Measurements from ENCODE around the gene JAZF1.

The JAZF1 gene

GRCh38 chr7:28045592-28045991 is 135.0 kb downstream of the JAZF1 start:
- no peak overlapping the region for H3K4me3 ChIP-seq (ENCODE audit: insufficient read depth, low read length, poor library complexity, severe bottlenecking)
- no peaks in the 10 kb centered on the region for H3F3A ChIP-seq (ENCODE audit: insufficient read depth)
- peaks cover 9% of the 10 kb centered on the region for H4K20me1 ChIP-seq (ENCODE audit: low read depth, low read length)
- H3K36me3 ChIP-seq (ENCODE audit: low read length) = no peaks in the 10 kb centered on the region
- no peaks in the 10 kb centered on the region for H3K27me3 ChIP-seq (ENCODE audit: low read length)
- no peak overlapping the region for H3K4me2 ChIP-seq (ENCODE audit: low read depth, low read length, poor library complexity, severe bottlenecking)
- H3K27ac ChIP-seq (ENCODE audit: low read depth, low read length) = no peak overlapping the region
- H3K9ac ChIP-seq (ENCODE audit: low read length) = no peak overlapping the region
- no peak overlapping the region for H2AFZ ChIP-seq (ENCODE audit: low read depth, low read length, severe bottlenecking)
- no peaks in the 10 kb centered on the region for H3K79me2 ChIP-seq (ENCODE audit: insufficient read depth, low read length)
- H3K9me2 ChIP-seq (replicated peaks; ENCODE audit: insufficient read depth, low read length) = no peaks in the 10 kb centered on the region
- no peaks in the 10 kb centered on the region for H3K9me3 ChIP-seq (ENCODE audit: insufficient read depth, low read length)
- no peak for TF ChIP-seq EZH2phosphoT487 (conservative IDR thresholded peaks at IDR 0.05; ENCODE audit: low read length)
- TF ChIP-seq, protein P1, sequence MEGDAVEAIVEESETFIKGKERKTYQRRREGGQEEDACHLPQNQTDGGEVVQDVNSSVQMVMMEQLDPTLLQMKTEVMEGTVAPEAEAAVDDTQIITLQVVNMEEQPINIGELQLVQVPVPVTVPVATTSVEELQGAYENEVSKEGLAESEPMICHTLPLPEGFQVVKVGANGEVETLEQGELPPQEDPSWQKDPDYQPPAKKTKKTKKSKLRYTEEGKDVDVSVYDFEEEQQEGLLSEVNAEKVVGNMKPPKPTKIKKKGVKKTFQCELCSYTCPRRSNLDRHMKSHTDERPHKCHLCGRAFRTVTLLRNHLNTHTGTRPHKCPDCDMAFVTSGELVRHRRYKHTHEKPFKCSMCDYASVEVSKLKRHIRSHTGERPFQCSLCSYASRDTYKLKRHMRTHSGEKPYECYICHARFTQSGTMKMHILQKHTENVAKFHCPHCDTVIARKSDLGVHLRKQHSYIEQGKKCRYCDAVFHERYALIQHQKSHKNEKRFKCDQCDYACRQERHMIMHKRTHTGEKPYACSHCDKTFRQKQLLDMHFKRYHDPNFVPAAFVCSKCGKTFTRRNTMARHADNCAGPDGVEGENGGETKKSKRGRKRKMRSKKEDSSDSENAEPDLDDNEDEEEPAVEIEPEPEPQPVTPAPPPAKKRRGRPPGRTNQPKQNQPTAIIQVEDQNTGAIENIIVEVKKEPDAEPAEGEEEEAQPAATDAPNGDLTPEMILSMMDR (IDR thresholded peaks at IDR 0.05; ENCODE audit: insufficient read depth, low read length, poor library complexity, severe bottlenecking) = no peak

DNA sequence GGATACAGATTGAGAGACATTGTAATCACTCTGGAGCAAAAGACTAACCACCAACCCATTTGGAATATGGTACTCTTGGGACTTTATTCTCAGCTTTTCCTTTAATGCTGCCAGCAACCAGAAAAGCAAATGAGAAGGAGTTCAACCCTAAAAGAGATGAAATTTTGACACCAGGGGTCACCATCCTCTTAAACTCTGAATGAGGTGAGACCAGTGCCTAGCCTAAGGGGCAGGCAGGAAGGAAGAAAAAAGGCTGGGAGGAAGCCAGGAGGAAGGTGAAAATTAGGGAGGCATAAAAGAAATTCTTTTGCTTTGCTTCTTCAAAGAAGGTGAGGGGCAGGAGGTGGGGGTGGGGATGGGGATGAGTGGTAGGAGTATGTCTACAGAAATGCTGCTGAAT is 135.8 kb downstream of the JAZF1 start:
- no peak for TF ChIP-seq EZH2phosphoT487 (conservative IDR thresholded peaks at IDR 0.05; ENCODE audit: low read length)
- TF ChIP-seq, protein P1 (IDR thresholded peaks at IDR 0.05; ENCODE audit: insufficient read depth, low read length, poor library complexity, severe bottlenecking) = no peak
- H3F3A ChIP-seq (ENCODE audit: insufficient read depth) = no peaks in the 10 kb centered on the region
- H3K9me2 ChIP-seq (replicated peaks; ENCODE audit: insufficient read depth, low read length) = no peaks in the 10 kb centered on the region
- no peak overlapping the region for H3K4me2 ChIP-seq (ENCODE audit: low read depth, low read length, poor library complexity, severe bottlenecking)
- H4K20me1 ChIP-seq (ENCODE audit: low read depth, low read length) = peaks cover 9% of the 10 kb centered on the region
- H3K27me3 ChIP-seq (ENCODE audit: low read length) = no peaks in the 10 kb centered on the region
- no peak overlapping the region for H3K9ac ChIP-seq (ENCODE audit: low read length)
- no peaks in the 10 kb centered on the region for H3K36me3 ChIP-seq (ENCODE audit: low read length)
- H3K4me3 ChIP-seq (ENCODE audit: insufficient read depth, low read length, poor library complexity, severe bottlenecking) = no peak overlapping the region
- H2AFZ ChIP-seq (ENCODE audit: low read depth, low read length, severe bottlenecking) = no peak overlapping the region
- no peak overlapping the region for H3K27ac ChIP-seq (ENCODE audit: low read depth, low read length)
- H3K79me2 ChIP-seq (ENCODE audit: insufficient read depth, low read length) = no peaks in the 10 kb centered on the region
- H3K9me3 ChIP-seq (ENCODE audit: insufficient read depth, low read length) = no peaks in the 10 kb centered on the region

DNA sequence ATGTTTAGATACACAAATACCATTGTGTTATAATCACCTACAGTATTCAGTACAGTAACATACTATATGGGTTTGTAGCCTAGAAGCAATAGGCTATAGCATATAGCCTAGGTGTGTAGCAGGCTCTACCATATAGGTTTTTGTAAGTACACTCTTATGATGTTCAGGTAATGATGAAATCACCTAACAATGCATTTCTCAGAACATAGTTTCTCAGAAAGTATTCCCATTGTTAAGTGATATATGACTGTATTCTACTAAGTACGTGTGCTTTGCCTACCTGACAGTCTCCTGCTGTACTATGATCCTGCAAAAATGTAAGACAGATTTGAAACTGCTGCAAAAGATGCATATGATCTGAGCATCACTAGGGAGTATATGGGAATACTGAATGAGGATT is 137.9 kb downstream of the JAZF1 start:
- H2AFZ ChIP-seq (ENCODE audit: low read depth, low read length, severe bottlenecking) = no peak overlapping the region
- H3F3A ChIP-seq (ENCODE audit: insufficient read depth) = no peaks in the 10 kb centered on the region
- no peaks in the 10 kb centered on the region for H3K9me3 ChIP-seq (ENCODE audit: insufficient read depth, low read length)
- no peak overlapping the region for H3K4me2 ChIP-seq (ENCODE audit: low read depth, low read length, poor library complexity, severe bottlenecking)
- no peaks in the 10 kb centered on the region for H3K36me3 ChIP-seq (ENCODE audit: low read length)
- no peaks in the 10 kb centered on the region for H3K27me3 ChIP-seq (ENCODE audit: low read length)
- H3K79me2 ChIP-seq (ENCODE audit: insufficient read depth, low read length) = no peaks in the 10 kb centered on the region
- no peak overlapping the region for H3K4me3 ChIP-seq (ENCODE audit: insufficient read depth, low read length, poor library complexity, severe bottlenecking)
- no peak overlapping the region for H3K9ac ChIP-seq (ENCODE audit: low read length)
- no peaks in the 10 kb centered on the region for H3K9me2 ChIP-seq (replicated peaks; ENCODE audit: insufficient read depth, low read length)
- TF ChIP-seq EZH2phosphoT487 (conservative IDR thresholded peaks at IDR 0.05; ENCODE audit: low read length) = no peak
- TF ChIP-seq, protein P1 (IDR thresholded peaks at IDR 0.05; ENCODE audit: insufficient read depth, low read length, poor library complexity, severe bottlenecking) = no peak
- H4K20me1 ChIP-seq (ENCODE audit: low read depth, low read length) = peaks cover 8% of the 10 kb centered on the region
- H3K27ac ChIP-seq (ENCODE audit: low read depth, low read length) = no peak overlapping the region

Data from SU-DHL-6 (cell line).